HL-60/S4 treated with phorbol 12-myristate 13-acetate at 8.2 ng/mL for 4 days and 3 days (cell line): ENCODE results near the gene CTSS.

Source experiments
- in situ Hi-C: fragments of 300-500 bp; cut with MboI; formaldehyde crosslinking; loops from 2 replicates; pipeline ENCODE4 v1.15.0; 2022; ENCODE audit warnings: low sequenced_read_pairs

The CTSS gene

GRCh38 chr1:150706091-150706490, 59.5 kb downstream of the CTSS start:
- in situ Hi-C loops = no loop called here

- in situ Hi-C loops = no loop called here
Observed at GRCh38 chr1:150703427-150703826, 62.2 kb downstream of the CTSS start.

GRCh38 chr1:150696995-150697927, 68.3 kb downstream of the CTSS start, which contains the start of gene GOLPH3L:
Gene GOLPH3L (minus strand): TSS chr1:150697154. CDS start chr1:150694838, 2,316 bp downstream.
- in situ Hi-C loops = no loop called here

GRCh38 chr1:150696590-150696989, 69.0 kb downstream of the CTSS start:
- in situ Hi-C loops = no loop called here

- in situ Hi-C loops = no loop called here
Observed at GRCh38 chr1:150696162-150696561, 69.4 kb downstream of the CTSS start.

GRCh38 chr1:150695561-150695960, 70.0 kb downstream of the CTSS start:
- in situ Hi-C loops = no loop called here

- in situ Hi-C loops = no loop called here
Observed at GRCh38 chr1:150692720-150693119, 72.9 kb downstream of the CTSS start.

GRCh38 chr1:150688763-150689162, 76.8 kb downstream of the CTSS start:
- in situ Hi-C loops = no loop called here

GRCh38 chr1:150686275-150686674, 79.3 kb downstream of the CTSS start:
- in situ Hi-C loops = no loop called here

- in situ Hi-C loops = no loop called here
Observed at GRCh38 chr1:150683914-150684313, 81.7 kb downstream of the CTSS start.
